AG08395 (cell line): ENCODE data around the gene NHERF2.
"Not testable (repeated sequence)": the region's sequence is repeated elsewhere in the genome, so short reads cannot be mapped to it uniquely, and the experiment has no call there.

ENCODE experiments used
- DNase-seq: peaks from one replicate; pipeline ENCODE4 v3.0.0; 2012; ENCODE audit warnings: mixed read lengths, low spot score

NHERF2 gene

DNA sequence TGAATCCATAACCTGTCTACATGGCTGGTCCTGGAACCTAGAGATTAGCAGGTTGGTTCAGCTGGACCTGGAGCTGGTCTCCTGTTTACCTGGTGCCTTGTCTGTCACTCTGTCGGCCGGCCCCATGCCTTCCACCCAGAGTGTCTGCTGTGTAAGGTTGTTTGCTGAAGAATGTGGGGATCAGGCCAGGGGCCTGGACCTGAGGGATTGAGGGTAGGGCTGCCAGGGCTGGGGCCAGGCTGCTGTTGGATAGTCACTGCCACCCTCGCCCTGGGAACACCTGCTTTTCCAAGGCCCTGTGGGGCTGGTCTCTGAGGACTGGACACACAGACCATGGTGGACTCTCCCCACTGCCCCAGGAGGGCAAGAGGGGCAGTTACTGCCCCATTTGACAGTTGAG lies 1.4 kb downstream of the NHERF2 start:
- no peak for DNase-seq

DNA sequence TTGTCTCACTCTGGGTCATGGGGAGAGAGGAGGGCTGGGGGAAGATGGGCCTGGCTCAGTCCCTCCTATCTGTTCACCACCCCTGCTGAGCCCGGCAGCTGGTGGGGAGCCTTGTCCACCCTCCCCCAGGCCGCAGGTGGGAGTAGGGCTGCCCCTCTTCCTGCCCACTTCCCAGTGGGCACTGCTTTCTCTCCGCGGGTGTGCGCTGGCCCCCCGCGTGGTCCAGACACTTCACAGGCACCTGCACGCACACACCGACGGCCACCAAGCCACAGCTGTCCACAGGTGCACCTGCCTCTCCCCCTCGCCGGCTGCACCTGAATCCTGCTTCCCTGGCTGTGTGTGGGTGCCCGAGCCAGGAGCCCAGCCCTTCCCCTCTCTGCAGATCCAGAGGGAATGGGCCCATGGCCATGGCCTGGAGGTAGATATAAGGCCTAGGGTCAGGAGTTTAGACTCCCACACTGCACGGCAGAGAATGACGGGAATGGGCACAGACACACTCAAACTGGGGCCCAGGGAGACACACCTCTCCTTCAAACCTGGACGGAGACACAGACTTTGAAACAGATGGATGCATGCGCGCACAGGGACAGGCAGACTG lies 2.0 kb downstream of the NHERF2 start:
- no peak for DNase-seq

DNA sequence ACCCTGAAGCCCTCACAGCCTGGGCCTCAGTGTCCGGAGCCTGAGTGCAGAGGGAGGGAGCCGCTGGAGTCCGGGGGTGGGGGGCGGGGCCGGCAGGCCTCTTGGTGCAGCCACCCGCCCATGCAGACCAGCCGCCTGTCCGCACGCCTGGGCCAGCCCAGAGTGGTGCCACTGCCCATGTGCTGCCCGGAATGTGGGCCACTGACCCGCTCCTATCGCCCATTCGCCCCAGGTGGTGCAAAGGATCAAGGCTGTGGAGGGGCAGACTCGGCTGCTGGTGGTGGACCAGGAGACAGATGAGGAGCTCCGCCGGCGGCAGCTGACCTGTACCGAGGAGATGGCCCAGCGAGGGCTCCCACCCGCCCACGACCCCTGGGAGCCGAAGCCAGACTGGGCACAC lies 2.6 kb downstream of the NHERF2 start:
- DNase-seq, result no peak

DNA sequence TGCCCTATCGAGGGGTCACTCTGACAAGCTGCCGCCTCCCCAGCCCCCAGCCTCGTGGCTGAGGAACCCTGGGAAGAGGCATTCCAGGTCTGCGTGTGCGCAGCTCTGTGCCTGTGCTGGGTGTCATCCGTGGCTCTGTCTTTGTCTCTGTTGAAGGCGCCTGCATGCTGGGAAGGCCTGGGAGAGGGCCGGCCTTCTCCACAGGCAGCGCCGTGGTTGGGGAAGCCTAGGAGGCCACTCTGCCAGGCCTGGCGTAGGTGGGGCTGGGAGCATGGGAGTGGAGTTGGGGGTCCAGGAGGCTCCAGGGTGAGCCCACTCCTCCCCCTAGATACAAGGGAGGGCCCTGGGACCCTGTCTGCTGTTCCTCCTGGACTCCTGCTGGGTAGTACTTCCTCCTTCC lies 3.3 kb downstream of the NHERF2 start:
- no peak for DNase-seq

DNA sequence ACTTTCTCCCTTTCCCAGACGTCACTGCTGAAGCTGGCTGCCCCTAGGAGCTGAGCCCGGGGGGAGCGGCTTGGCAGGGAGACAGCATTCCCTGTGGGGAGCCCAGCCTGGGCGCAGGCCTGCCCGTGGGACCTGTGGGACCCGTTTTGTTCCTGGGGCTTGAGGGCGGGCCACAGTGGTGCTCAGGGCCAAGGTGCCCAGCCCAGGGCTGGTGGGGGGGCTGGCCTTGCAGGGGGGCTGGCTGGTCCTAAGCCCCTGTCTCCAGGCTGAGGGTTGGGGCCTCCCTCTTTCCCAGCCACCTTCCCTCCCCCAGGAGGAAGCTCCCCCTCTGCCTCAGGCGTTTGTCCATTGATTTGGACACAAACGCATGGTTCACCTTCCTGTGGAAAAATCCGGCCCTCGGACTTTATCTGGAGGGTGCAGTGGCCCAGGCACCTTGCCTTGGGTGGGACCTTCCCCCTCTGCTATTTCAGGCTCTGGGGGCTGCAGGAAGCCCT lies 4.4 kb downstream of the NHERF2 start:
- DNase-seq, result no peak

DNA sequence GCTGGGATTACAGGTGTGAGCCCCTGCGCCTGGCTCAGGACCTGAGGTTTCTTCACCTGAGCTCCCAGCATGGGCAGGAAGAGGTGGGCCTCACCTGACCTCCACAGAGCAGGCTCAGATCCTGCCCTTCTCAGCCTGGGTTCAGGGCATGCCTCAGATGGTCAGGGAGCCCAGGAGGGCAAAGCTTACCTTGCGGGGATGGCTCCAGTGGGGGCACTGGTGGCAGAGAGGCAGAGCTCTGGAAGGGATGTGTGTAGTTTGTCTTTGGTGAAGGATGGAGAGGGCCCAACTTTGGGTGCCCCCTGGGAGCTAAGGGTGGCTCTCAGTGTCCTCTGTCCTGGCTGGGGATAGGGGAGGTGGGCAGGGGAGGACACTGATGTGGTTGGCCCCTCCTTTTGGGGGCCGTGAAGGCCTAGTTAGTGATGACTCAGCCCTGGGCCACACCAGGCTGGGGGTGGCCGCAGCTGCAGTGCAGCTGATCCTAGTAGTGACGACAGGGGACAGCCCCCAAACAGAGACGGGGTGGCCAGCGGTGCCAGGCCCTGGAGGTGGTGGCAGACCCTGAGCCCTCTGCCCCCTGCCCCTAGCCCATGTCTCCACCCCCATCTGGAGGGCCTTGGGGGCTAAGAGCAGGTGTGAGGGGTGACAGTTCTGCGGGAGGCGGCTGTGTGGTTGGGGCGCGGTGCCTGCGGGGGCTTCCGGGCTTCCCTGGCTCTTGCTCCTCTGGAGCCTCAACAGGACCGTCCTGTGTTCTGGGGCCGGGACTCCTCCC lies 5.8 kb downstream of the NHERF2 start:
- DNase-seq, result peak; percentile 48

DNA sequence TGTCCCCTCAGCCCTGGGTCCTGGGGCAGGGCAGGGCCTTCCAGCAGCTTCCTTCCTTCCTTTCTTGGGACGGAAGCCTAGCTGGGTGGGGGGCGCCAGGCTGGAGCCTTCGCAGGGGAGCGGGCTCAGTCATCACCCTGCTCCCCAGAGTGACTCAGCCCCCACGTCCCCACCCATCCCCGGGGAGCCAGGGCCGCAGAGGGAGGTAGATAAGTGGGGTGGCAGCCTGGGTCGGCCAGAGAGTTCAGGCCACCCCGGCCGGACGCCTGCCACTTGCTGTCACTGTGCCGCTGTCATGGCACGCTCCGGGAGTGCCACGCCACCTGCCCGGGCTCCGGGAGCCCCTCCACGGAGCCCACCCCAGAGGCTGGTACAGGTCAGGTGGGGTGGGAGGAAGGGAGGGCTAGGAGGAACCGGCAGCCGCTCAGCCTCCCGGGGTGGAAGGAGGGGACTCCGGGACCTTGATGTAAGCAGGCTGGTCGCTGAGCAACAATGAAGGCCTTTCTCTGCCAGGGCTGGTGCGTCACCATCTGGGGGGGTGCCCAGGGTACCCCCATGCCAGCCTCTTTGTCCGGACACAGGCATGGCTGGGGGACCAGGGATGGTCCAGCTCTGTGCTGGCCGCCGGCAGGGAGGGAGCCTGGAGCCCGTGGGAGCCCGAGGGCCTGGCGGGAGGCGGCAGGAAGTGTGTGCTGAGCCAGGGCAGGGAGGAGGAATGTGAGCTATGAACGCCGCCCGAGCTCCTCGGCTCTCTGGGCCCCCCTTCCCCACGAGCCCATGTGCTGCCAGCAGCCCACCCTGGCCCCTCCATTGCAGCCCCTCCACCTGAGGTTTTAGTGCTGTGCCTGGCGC lies 6.6 kb downstream of the NHERF2 start:
- peak; percentile 64 for DNase-seq

DNA sequence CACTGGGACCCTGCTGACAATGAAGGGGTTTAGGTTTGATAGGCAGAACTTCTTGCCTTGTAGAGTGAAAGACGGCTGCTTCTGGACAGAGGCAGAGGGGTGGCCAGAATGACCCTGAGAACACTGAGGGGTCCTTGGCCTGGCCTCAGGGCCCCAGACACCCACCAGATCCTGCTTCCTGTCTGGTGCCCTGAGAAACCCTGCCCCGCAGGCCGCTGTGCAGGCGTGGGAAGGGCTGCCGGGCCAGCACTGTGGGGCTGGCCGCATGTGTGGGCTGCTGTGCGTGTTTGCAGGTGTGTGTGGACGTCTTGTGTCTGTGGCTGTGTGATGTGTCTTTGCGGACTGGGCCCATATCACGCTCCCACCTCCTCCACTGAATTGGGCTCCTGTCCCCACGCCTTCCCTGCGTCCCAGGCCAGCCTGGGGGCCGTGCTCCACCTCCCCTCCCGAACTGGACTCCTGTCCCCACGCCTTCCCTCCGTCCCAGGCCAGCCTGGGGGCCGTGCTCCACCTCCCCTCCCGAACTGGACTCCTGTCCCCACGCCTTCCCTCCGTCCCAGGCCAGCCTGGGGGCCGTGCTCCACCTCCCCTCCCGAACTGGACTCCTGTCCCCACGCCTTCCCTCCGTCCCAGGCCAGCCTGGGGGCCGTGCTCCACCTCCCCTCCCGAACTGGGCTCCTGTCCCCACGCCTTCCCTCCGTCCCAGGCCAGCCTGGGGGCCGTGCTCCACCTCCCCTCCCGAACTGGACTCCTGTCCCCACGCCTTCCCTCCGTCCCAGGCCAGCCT lies 7.4 kb downstream of the NHERF2 start:
- DNase-seq, result not testable (repeated sequence)

DNA sequence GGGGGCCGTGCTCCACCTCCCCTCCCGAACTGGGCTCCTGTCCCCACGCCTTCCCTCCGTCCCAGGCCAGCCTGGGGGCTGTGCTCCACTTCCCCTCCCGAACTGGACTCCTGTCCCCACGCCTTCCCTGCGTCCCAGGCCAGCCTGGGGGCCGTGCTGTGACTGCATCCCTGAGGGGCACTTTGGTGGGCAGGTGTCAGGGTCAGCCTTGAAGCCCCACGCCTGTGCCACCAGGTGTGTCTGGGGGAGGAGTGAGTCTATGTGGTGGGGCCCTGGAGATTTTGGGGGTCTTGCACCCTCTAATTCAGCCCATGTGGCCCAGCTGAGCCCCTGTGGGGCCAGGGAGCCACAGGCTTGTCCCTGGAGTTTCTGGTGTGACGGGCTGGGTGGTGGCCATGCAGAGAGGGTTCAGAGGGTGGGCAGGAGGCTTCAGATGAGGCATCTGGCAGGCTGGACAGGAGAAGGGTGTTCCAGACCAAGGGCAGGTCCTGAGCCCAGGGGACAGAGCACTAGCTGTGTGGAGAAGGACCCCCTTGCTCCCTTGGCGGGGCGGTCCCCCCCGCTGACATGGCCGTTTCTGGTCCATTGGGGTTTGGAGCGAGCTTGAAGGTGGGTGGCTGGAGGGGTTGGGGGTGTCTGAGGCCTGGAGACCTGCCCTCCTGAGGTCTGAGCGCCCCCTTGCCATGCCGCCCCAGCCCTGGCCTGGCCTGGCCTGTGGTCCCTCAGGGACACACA lies 8.2 kb downstream of the NHERF2 start:
- no peak for DNase-seq

DNA sequence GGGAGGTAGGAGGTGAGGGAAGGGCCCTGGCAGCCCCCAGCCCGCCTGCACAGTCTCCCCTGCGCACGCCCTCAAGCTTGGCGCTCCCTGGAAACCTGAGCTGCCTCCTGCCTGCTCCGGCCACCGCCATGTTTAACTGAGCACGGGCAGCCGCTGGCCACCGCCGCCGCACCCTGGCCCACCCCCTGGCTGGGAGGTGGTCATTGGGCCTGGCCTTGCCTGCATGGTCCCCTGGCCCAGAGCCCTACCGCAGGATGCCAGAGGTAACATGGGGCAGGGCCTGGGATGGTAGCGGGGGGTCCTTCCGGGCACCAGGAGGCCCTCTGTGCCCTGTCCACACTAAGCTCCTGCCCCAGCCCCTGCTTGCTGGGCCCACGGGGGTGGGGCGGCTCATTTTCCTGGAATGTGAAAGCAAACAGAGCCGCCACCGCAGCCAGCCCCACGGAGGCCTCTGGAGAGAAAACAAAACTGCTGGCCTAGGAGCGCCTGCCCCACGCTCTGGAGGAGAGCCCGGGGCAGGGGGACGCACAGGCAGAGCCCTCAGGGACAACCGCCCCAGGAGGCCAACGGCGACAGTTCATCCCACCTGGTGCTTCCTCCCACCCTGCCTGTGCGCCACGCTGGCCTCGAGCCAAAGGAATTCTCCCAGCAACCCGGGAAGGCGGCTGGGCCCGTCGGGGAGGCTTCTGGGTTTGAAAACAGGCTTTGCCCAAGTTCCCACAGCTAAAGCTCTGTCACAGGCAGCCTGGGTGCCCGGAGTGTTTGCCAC lies 8.9 kb downstream of the NHERF2 start:
- peak; percentile 79 for DNase-seq

DNA sequence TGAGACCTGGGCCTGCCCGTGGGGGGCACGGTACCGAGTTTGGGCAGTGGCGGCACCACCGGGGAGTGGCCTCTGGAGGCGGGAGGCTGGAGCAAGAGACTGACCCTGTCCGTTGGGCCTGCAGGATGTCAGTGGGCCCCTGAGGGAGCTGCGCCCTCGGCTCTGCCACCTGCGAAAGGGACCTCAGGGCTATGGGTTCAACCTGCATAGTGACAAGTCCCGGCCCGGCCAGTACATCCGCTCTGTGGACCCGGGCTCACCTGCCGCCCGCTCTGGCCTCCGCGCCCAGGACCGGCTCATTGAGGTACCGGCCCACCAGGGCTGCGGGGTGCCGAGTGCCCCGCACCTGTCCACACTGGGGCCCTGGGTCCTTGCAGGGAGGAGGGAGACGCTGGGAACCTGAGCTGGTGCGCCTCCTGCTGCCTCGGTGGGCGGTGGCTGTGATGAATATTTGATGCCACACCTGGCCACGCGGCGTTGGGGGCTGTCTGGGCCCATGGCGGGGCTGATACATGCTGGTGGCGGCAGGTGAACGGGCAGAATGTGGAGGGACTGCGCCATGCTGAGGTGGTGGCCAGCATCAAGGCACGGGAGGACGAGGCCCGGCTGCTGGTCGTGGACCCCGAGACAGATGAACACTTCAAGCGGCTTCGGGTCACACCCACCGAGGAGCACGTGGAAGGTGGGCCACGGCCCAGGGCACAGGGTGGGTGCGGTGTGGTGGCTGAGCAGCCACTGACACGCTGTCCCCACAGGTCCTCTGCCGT lies 9.7 kb downstream of the NHERF2 start:
- DNase-seq, result no peak

DNA sequence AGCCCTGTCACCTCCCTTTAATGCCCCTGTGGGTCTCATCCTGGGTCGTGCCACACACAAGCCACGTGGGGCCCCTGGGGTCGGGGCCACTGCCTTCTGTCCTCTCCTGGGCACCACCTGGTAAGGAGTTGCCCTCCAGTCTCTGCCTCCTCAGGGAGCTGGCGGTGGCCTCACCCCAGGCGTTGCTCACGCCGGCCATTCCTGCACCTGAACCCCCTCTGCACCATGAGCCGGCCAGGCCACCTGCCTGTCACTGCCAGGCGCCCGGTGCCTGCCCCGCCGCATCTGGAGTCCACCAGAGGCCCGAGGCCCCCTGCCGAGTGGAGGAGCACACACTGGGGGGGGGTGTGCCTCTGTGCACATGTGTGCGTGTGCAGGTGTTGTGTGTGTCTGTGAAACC lies 10.4 kb downstream of the NHERF2 start:
- DNase-seq, result no peak

DNA sequence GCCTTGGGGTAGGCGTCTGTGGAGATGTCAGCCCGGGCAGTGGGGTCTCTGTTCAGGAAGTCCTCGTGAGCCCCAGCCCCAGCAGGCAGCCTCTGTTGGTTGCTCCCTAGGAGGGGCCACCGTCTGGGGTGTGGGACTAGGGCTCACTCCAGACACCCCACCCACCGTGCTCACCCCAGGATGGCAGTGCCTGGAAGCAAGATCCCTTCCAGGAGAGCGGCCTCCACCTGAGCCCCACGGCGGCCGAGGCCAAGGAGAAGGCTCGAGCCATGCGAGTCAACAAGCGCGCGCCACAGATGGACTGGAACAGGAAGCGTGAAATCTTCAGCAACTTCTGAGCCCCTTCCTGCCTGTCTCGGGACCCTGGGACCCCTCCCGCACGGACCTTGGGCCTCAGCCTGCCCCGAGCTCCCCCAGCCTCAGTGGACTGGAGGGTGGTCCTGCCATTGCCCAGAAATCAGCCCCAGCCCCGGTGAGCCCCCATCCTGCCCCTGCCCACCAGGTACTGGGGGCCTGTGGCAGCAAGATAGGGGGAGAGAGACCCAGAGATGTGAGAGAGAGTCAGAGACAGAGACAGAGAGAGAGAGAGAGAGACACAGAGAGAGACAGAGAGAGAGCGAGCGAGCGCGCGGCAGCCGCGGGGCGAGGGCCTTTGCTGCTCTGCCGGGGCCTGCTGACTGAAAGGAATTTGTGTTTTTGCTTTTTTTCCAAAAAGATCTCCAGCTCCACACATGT lies 11.1 kb downstream of the NHERF2 start:
- no peak for DNase-seq

DNA sequence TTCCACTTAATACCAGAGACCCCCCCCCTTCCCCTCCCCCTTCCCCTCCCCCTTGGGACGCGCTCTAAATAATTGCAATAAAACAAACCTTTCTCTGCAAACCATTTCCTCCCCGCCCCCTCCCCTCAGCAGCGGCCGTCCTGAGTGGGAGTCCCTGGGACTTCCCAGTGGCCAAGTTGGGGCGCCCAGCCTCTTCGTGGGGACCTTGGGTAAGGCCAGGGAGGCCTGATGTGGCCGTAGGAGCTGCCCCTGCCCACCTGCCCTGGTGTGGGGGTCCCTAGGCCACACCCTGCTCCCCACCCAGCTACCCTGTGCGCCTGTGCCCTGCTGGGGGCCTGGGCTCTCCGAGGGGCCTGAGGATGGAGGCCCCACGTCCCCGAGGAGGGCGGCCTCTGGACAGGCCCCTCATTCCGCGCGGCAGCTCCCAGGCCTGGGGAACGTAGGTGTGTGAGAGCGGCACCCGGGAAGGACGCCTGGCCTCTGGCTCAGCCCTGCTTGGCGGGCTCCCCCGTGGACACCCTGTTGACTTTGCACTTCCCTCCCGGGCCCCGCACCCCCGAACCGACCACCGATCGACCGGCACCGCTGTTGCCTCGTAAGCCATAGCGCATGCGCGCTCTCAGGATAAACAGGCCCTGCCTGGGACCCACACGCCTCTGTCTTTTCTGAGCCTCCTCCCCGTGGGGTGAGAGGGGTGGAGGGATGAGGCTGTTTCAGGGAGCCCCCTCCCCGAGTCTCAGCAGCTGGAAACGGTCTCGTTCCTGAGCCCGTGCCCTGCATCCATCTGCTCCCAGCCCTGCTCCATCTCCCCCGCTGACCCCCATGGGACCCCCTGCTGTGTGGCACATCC lies 11.9 kb downstream of the NHERF2 start:
- no peak for DNase-seq

DNA sequence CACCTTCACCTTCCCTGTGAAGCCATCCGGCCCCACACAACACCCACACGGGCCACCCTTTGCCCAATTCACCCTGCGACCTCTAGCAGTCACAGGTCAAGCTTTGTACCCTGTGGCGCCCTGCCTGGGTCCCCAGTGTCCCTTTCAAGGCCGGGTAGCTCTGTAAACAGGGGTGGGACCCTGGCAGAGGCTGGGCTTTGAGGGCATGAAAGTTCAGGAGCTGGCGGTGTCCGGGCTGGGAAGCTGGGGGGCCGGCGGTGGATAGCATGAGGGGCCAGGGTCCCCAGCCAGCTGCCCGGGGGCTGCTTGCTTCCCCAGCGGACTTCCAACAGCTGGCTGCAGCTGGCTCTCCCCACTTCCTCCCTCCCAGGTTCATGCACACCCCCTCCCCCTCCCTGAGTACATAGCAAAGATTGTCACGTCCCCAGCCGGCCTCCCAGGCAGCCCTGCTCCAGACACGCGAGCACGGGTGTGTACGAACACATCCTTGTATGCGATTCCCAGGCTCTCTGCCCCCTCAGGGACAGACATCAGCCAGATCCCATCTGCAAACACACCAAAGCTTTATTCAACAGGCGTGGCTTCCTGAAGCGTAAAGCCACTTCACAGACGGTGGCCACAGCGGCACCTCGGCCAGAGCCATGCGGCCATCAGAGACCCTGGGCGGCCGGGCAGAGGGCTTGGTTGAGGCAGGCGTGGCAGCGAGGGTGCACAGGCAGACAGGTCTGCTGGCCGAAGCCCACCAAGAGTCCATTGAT lies 12.8 kb downstream of the NHERF2 start:
- DNase-seq, result peak; percentile 89

DNA sequence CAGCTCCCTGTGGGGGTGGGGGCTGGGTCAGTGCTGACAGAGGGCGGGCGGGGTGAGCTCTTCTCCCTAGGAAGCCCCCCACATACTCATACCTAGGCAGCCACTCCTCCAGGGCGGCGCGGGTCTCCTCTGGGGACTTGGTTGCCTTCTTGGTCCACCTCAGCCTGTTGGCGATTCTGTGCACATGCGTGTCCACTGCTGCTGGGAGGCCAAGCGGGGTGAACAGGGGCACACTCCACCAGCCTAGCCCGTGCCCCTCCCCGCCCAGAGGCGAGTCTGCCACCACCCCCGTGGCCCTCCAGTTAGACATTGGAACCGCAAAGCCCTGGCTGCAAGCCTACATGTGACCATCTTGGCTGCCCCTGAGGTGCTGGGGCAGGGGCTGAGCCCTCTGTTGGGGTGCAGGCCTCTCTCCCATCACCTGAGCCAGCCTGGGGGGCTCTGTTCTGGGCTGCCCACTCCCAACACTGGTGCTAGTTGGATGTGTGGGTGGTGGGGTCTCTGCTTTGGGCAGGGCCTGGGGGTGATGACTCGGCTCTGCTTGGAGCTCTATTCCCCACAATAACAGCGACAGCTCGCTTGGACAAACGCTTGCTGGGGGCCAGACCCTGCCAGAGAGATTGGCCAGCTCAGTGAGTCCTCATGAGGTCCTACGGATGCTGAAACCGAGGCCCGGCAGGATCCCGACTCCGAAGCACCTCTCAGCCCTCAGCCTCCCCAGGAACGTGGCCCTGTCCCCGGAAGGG lies 13.5 kb downstream of the NHERF2 start:
- no peak for DNase-seq
